Neuron (in vitro differentiated cells): ENCODE data around the gene ALDH7A1.
"Not testable (repeated sequence)": the region's sequence is repeated elsewhere in the genome, so short reads cannot be mapped to it uniquely, and the experiment has no call there.

Experiments
- H2AFZ ChIP-seq: one replicate; pipeline ENCODE4 v1.6.1; 2013; ENCODE audit warnings: low read depth, mild to moderate bottlenecking, inconsistent platforms, low read length, moderate library complexity
- H3K27me3 ChIP-seq: one replicate; pipeline ENCODE4 v1.6.1; 2013; ENCODE audit warnings: low read length; ENCODE audit not compliant: insufficient read depth
- H3K36me3 ChIP-seq: one replicate; pipeline ENCODE4 v1.6.1; 2013; ENCODE audit warnings: low read length; ENCODE audit not compliant: insufficient read depth
- H3K4me1 ChIP-seq: one replicate; pipeline ENCODE4 v1.6.1; 2013; ENCODE audit warnings: low read length; ENCODE audit not compliant: insufficient read depth
- H3K4me3 ChIP-seq: 2 replicates; pipeline ENCODE4 v1.5.1; 2013; ENCODE audit warnings: mild to moderate bottlenecking, low read length, moderate library complexity
- H3K9me3 ChIP-seq: one replicate; pipeline ENCODE4 v1.6.1; 2013; ENCODE audit warnings: low read length

Gene ALDH7A1

DNA sequence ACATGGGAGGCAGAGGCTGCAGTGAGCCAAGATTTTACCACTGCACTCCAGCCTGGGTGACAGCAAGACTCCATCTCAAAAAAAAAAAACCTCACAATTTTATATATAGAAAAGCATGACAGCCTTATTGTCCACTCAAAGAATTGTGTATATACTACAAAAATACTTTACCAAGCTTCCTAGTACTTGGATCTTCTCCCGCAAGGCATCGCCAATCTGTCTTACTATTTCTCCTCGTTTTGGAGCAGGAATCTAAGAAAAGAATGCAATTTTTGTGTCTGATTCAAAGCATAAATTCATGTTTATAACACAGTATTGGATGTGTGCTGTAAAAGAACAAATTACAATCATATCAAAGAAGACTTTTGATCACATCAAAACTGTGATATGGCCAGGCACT lies 11.3 kb downstream of the ALDH7A1 start:
- no peak overlapping the region for H2AFZ ChIP-seq
- H3K9me3 ChIP-seq: peaks cover 2% of the 10 kb centered on the region
- H3K36me3 ChIP-seq: peaks cover 68% of the 10 kb centered on the region

GRCh38 chr5:126579716-126580115 lies 15.3 kb downstream of the ALDH7A1 start:
- Histone ChIP-seq H3K4me1 (no peaks in the 10 kb centered on the region), H3K4me3 (no peak overlapping the region), H3K27me3 (no peaks in the 10 kb centered on the region), H3K36me3 (peaks cover 85% of the 10 kb centered on the region), H3K9me3 (peaks cover 3% of the 10 kb centered on the region), H2AFZ (no peak overlapping the region)

More for the DNA sequence above, 11.3 kb downstream of the ALDH7A1 start:
- no peaks in the 10 kb centered on the region for H3K27me3 ChIP-seq
- H3K4me3 ChIP-seq: no peak overlapping the region
- H3K4me1 ChIP-seq: no peaks in the 10 kb centered on the region

- Histone ChIP-seq H3K36me3 (peaks cover 75% of the 10 kb centered on the region), H3K4me3 (no peak overlapping the region), H3K27me3 (no peaks in the 10 kb centered on the region), H3K4me1 (no peaks in the 10 kb centered on the region), H3K9me3 (peaks cover 3% of the 10 kb centered on the region), H2AFZ (no peak overlapping the region)
Measured at GRCh38 chr5:126577415-126577814, 17.6 kb downstream of the ALDH7A1 start.

- peaks cover 75% of the 10 kb centered on the region for H3K36me3 ChIP-seq
- H2AFZ ChIP-seq: no peak overlapping the region
Measured at GRCh38 chr5:126576974-126577373, 18.0 kb downstream of the ALDH7A1 start.

GRCh38 chr5:126575644-126576043 lies 19.4 kb downstream of the ALDH7A1 start:
- Histone ChIP-seq H3K27me3 (no peaks in the 10 kb centered on the region), H3K4me3 (no peak overlapping the region), H2AFZ (no peak overlapping the region), H3K9me3 (peaks cover 3% of the 10 kb centered on the region), H3K36me3 (peaks cover 73% of the 10 kb centered on the region), H3K4me1 (no peaks in the 10 kb centered on the region)

More at GRCh38 chr5:126576974-126577373, 18.0 kb downstream of the ALDH7A1 start:
- Histone ChIP-seq H3K27me3 (no peaks in the 10 kb centered on the region), H3K4me1 (no peaks in the 10 kb centered on the region), H3K9me3 (peaks cover 3% of the 10 kb centered on the region), H3K4me3 (no peak overlapping the region)

- Histone ChIP-seq H3K27me3 (no peaks in the 10 kb centered on the region), H3K36me3 (peaks cover 70% of the 10 kb centered on the region)
Measured at GRCh38 chr5:126568206-126568755, 26.7 kb downstream of the ALDH7A1 start.

DNA sequence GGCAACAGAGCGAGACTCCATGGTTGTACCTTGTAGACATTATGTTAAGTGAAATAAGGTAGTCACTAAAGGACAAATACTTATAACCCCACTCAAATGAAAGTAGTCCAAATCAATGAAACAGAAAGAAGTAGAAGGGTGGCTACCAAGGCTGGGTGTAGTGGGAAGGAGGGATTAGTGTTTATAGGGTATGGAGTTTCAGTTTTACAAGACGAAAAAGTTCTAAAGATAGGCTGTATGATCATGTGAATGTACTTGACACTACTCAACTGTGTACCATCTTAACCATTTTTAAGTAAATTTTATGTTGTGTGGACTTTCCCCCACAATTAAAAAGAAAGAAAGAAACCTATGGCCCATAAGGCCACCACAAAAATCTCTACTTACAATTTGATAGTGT lies 32.2 kb downstream of the ALDH7A1 start:
- H3K27me3 ChIP-seq: no peaks in the 10 kb centered on the region
- H3K9me3 ChIP-seq: no peaks in the 10 kb centered on the region
- H2AFZ ChIP-seq: no peak overlapping the region
- no peak overlapping the region for H3K4me3 ChIP-seq
- peaks cover 50% of the 10 kb centered on the region for H3K36me3 ChIP-seq
- H3K4me1 ChIP-seq: no peaks in the 10 kb centered on the region

More at GRCh38 chr5:126568206-126568755, 26.7 kb downstream of the ALDH7A1 start:
- Histone ChIP-seq H2AFZ (no peak overlapping the region), H3K9me3 (peaks cover 1% of the 10 kb centered on the region), H3K4me1 (no peaks in the 10 kb centered on the region), H3K4me3 (no peak overlapping the region)

DNA sequence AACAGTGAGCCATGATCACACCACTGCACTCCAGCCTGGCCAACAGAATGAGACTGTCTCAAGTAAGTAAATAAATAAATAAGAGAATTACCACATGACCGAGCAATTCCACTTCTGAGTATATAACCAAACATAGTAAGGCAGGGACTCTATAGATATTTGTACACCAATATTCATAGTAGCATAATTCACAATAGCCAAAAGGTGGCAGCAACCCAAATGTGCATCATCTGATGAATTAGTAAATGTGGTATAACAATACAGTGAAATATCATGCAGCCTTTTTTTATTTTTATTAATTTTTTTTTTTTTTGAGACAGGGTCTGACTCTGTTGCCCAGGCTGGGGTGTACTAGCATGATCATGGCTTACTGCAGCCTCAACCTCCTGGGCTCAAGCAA lies 33.1 kb downstream of the ALDH7A1 start:
- Histone ChIP-seq H3K27me3 (no peaks in the 10 kb centered on the region), H2AFZ (no peak overlapping the region), H3K36me3 (peaks cover 54% of the 10 kb centered on the region), H3K4me1 (no peaks in the 10 kb centered on the region), H3K4me3 (no peak overlapping the region), H3K9me3 (no peaks in the 10 kb centered on the region)

GRCh38 chr5:126555101-126555500 lies 39.9 kb downstream of the ALDH7A1 start:
- H3K4me1 ChIP-seq, H3K4me3 ChIP-seq, H2AFZ ChIP-seq, H3K27me3 ChIP-seq, H3K9me3 ChIP-seq: not testable (repeated sequence)
- peaks cover 74% of the 10 kb centered on the region for H3K36me3 ChIP-seq

DNA sequence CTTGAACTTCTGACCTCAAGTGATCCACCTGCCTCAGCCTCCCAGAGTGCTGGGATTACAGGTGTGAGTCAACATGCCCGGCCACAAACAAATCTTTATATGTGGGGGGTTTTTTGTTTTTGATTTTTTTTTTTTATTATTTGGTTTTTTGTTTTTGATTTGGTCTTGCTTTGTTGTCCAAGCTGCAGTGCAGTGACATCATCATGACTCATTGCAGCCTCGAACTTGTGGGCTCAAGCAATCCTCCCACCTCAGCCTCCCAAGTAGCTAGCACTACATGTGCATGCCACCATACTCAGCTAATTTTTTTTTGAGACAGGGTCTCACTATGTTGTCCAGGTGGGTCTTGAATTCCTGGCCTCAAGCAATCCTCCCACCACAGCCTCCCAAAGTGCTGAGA lies 42.4 kb downstream of the ALDH7A1 start:
- H3K4me1 ChIP-seq: no peaks in the 10 kb centered on the region
- H3K36me3 ChIP-seq: peaks cover 78% of the 10 kb centered on the region
- no peak overlapping the region for H3K4me3 ChIP-seq
- no peak overlapping the region for H2AFZ ChIP-seq
- H3K27me3 ChIP-seq: no peaks in the 10 kb centered on the region
- no peaks in the 10 kb centered on the region for H3K9me3 ChIP-seq

GRCh38 chr5:126544087-126544740 lies 50.8 kb downstream of the ALDH7A1 start:
- Histone ChIP-seq H3K27me3 (no peaks in the 10 kb centered on the region), H3K4me3 (no peak overlapping the region), H3K36me3 (peaks cover 50% of the 10 kb centered on the region), H3K9me3 (no peaks in the 10 kb centered on the region), H2AFZ (no peak overlapping the region), H3K4me1 (no peaks in the 10 kb centered on the region)

DNA sequence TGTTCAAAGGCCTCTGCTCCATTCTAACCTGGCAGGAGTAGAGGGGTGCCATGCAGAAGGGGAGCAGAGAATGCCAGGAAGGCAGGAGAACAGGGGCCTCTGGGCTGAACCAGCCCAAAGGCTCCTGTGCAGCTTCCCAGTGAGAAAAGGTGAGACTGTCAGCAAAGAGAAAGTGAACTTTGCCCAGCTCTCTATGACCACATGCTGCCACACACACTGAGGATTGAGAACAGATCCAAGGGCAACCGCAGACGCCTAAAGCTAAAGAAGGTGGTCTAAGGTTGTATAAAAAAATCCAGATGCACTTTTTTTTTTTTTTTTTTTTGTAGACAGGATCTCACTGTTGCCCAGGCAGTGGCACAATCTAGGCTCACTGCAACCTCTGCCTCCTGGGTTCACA lies 51.4 kb downstream of the ALDH7A1 start:
- no peaks in the 10 kb centered on the region for H3K27me3 ChIP-seq
- H3K4me3 ChIP-seq: no peak overlapping the region
- peaks cover 45% of the 10 kb centered on the region for H3K36me3 ChIP-seq
- H2AFZ ChIP-seq: no peak overlapping the region
- H3K4me1 ChIP-seq: peaks cover 4% of the 10 kb centered on the region
- no peaks in the 10 kb centered on the region for H3K9me3 ChIP-seq

- H3K4me3 ChIP-seq: no peak overlapping the region
- H3K9me3 ChIP-seq: no peaks in the 10 kb centered on the region
- peaks cover 4% of the 10 kb centered on the region for H3K4me1 ChIP-seq
- no peaks in the 10 kb centered on the region for H3K27me3 ChIP-seq
- peaks cover 41% of the 10 kb centered on the region for H3K36me3 ChIP-seq
- no peak overlapping the region for H2AFZ ChIP-seq
Measured at GRCh38 chr5:126543009-126543408, 52.0 kb downstream of the ALDH7A1 start.

DNA sequence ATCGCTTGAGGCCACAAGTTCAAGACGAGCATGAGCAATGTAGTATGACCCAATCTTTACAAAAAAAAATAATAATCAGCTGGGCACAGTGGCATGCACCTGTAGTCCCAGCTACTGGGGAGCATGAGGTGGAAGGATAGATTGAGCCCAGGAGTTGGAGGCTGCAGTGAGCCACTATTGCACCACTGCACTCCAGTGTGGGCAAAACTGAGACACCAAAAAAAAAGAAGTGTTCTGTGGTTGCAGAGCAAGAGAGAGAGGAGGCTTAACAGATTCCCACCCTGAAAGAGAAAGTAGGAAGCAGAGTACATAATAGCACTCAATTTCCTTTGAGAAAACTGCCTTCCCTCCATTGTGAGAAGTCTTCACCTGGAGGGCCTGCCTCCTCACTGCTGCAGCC lies 52.6 kb downstream of the ALDH7A1 start:
- no peak overlapping the region for H3K4me3 ChIP-seq
- no peak overlapping the region for H2AFZ ChIP-seq
- peaks cover 4% of the 10 kb centered on the region for H3K4me1 ChIP-seq
- no peaks in the 10 kb centered on the region for H3K27me3 ChIP-seq
- no peaks in the 10 kb centered on the region for H3K9me3 ChIP-seq
- peaks cover 37% of the 10 kb centered on the region for H3K36me3 ChIP-seq
